ENCODE results near the gene PHAF1. TPM values are rescaled to one million over a fixed set of nuclear protein-coding genes. Genes with fewer than 3 reads are reported as not detected.

Gene PHAF1
- total and polyA plus RNA-seq, 2 of the 13 experiments (the other 11 are each of a cell fraction or from before 2014, with no cell fraction given), result 48.3 to 174 TPM

DNA sequence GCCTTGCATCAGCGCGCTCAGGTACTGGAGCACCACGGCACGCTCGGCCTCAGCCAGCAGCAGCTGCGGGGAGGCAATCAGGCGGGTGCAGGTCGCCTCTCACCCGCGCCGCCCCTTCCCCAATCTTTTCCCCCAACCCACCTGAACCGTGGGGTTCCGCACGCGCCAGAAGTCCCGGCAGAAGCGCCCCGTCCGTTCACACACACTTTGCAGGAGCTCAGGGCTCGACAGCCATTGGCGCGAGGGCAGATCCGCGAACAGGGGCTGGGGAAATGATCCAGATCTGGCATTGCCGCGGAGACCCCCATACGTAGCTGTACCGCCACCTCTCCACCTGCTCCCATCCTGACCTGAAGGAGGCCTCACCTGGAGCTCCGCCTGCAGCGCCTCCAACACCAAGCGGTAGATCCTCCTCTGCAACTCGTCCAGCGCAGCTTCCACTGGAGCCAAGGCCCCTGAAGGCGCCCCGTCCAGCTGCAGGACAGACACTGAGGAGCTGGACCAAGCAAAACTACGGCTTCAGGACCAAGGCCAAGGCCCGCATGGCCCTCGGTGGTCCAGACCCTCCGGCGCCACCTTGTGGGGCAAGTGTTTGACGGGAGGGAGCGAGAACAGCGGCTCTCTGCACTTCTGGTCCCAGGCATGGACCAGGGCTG, 75.4 kb downstream of the PHAF1 start (continued):
- TF ChIP-seq, protein P1, sequence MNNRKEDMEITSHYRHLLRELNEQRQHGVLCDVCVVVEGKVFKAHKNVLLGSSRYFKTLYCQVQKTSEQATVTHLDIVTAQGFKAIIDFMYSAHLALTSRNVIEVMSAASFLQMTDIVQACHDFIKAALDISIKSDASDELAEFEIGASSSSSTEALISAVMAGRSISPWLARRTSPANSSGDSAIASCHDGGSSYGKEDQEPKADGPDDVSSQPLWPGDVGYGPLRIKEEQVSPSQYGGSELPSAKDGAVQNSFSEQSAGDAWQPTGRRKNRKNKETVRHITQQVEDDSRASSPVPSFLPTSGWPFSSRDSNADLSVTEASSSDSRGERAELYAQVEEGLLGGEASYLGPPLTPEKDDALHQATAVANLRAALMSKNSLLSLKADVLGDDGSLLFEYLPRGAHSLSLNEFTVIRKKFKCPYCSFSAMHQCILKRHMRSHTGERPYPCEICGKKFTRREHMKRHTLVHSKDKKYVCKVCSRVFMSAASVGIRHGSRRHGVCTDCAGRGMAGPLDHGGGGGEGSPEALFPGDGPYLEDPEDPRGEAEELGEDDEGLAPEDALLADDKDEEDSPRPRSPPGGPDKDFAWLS (CRISPR knock-in tag; IDR thresholded peaks at IDR 0.05; ENCODE audit: borderline replicate concordance), result peak; percentile 7; the same call in 1 of the 2 replicates
- TF ChIP-seq, protein P2, sequence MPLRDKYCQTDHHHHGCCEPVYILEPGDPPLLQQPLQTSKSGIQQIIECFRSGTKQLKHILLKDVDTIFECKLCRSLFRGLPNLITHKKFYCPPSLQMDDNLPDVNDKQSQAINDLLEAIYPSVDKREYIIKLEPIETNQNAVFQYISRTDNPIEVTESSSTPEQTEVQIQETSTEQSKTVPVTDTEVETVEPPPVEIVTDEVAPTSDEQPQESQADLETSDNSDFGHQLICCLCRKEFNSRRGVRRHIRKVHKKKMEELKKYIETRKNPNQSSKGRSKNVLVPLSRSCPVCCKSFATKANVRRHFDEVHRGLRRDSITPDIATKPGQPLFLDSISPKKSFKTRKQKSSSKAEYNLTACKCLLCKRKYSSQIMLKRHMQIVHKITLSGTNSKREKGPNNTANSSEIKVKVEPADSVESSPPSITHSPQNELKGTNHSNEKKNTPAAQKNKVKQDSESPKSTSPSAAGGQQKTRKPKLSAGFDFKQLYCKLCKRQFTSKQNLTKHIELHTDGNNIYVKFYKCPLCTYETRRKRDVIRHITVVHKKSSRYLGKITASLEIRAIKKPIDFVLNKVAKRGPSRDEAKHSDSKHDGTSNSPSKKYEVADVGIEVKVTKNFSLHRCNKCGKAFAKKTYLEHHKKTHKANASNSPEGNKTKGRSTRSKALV (CRISPR knock-in tag; IDR thresholded peaks at IDR 0.05), result 0 out of 2 replicates have a peak, but pooled peaks have one; percentile 73
- TF ChIP-seq TGIF2 (CRISPR knock-in tag; IDR thresholded peaks at IDR 0.05) (peak; percentile 98), ZEB1 (IDR thresholded peaks at IDR 0.05; ENCODE audit: insufficient replicate concordance, low read depth) (no peak), MATR3 (CRISPR knock-in tag; IDR thresholded peaks at IDR 0.05) (no peak), ZNF160 (CRISPR knock-in tag; IDR thresholded peaks at IDR 0.05) (peak; percentile 92; the same call in 1 of the 2 replicates), NFRKB (IDR thresholded peaks at IDR 0.05) (no peak), NFE2L1 (CRISPR knock-in tag; IDR thresholded peaks at IDR 0.05; ENCODE audit: borderline replicate concordance) (peak; percentile 73; the same call in 1 of the 2 replicates), ZNF383 (CRISPR knock-in tag; IDR thresholded peaks at IDR 0.05; ENCODE audit: borderline replicate concordance) (no peak), YY1 (IDR thresholded peaks at IDR 0.05; ENCODE audit: insufficient read depth, insufficient replicate concordance, low read depth, low read length) (peak; percentile 62), ZSCAN12 (CRISPR knock-in tag; IDR thresholded peaks at IDR 0.05) (no peak), NONO (IDR thresholded peaks at IDR 0.05) (no peak), NONO (CRISPR knock-in tag; conservative IDR thresholded peaks at IDR 0.05) (peak; percentile 86), ZNF484 (CRISPR knock-in tag; IDR thresholded peaks at IDR 0.05; ENCODE audit: borderline replicate concordance, low read depth) (no peak), ASH2L (IDR thresholded peaks at IDR 0.05; ENCODE audit: insufficient read length, low read depth, low read length) (peak; percentile 21)
- TF ChIP-seq, protein P3, sequence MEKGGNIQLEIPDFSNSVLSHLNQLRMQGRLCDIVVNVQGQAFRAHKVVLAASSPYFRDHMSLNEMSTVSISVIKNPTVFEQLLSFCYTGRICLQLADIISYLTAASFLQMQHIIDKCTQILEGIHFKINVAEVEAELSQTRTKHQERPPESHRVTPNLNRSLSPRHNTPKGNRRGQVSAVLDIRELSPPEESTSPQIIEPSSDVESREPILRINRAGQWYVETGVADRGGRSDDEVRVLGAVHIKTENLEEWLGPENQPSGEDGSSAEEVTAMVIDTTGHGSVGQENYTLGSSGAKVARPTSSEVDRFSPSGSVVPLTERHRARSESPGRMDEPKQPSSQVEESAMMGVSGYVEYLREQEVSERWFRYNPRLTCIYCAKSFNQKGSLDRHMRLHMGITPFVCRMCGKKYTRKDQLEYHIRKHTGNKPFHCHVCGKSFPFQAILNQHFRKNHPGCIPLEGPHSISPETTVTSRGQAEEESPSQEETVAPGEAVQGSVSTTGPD (CRISPR knock-in tag; IDR thresholded peaks at IDR 0.05), result no peak
- TF ChIP-seq, protein P4, sequence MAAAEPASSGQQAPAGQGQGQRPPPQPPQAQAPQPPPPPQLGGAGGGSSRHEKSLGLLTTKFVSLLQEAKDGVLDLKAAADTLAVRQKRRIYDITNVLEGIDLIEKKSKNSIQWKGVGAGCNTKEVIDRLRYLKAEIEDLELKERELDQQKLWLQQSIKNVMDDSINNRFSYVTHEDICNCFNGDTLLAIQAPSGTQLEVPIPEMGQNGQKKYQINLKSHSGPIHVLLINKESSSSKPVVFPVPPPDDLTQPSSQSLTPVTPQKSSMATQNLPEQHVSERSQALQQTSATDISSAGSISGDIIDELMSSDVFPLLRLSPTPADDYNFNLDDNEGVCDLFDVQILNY (CRISPR knock-in tag; conservative IDR thresholded peaks at IDR 0.05), result peak; percentile 86
- TF ChIP-seq, protein P5, sequence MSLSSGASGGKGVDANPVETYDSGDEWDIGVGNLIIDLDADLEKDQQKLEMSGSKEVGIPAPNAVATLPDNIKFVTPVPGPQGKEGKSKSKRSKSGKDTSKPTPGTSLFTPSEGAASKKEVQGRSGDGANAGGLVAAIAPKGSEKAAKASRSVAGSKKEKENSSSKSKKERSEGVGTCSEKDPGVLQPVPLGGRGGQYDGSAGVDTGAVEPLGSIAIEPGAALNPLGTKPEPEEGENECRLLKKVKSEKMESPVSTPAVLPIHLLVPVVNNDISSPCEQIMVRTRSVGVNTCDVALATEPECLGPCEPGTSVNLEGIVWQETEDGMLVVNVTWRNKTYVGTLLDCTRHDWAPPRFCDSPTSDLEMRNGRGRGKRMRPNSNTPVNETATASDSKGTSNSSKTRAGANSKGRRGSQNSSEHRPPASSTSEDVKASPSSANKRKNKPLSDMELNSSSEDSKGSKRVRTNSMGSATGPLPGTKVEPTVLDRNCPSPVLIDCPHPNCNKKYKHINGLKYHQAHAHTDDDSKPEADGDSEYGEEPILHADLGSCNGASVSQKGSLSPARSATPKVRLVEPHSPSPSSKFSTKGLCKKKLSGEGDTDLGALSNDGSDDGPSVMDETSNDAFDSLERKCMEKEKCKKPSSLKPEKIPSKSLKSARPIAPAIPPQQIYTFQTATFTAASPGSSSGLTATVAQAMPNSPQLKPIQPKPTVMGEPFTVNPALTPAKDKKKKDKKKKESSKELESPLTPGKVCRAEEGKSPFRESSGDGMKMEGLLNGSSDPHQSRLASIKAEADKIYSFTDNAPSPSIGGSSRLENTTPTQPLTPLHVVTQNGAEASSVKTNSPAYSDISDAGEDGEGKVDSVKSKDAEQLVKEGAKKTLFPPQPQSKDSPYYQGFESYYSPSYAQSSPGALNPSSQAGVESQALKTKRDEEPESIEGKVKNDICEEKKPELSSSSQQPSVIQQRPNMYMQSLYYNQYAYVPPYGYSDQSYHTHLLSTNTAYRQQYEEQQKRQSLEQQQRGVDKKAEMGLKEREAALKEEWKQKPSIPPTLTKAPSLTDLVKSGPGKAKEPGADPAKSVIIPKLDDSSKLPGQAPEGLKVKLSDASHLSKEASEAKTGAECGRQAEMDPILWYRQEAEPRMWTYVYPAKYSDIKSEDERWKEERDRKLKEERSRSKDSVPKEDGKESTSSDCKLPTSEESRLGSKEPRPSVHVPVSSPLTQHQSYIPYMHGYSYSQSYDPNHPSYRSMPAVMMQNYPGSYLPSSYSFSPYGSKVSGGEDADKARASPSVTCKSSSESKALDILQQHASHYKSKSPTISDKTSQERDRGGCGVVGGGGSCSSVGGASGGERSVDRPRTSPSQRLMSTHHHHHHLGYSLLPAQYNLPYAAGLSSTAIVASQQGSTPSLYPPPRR (CRISPR knock-in tag; IDR thresholded peaks at IDR 0.05; ENCODE audit: borderline replicate concordance), result no peak; the same call in 1 of the 2 replicates

All from HepG2 (cell line).